K562 (cell line): ENCODE results near the gene ZBED4.

ENCODE experiments used
- JUN ChIP-seq, 2 experiments: sonication (generic) in 1 of 2; formaldehyde crosslinking in 1 of 2; IDR thresholded peaks; 2 replicates each; pipeline versions ENCODE4 v1.6.1 to v1.8.0; 2012 to 2022; ENCODE audit warnings: borderline replicate concordance in 2 of 2, mild to moderate bottlenecking in 2 of 2, improper control_type of control experiment in 1 of 2, low read depth in 1 of 2, low read length in 1 of 2, missing genetic modification reagents in 1 of 2
- MED1 ChIP-seq: sonication (generic); formaldehyde crosslinking; IDR thresholded peaks from 2 replicates; pipeline ENCODE4 v1.8.1; 2023; ENCODE audit warnings: missing genetic modification reagents, borderline replicate concordance
- POLR2AphosphoS5 ChIP-seq: IDR thresholded peaks from 2 replicates; pipeline ENCODE4 v1.6.1; 2011; ENCODE audit warnings: mild to moderate bottlenecking, low read depth, low read length, moderate library complexity; ENCODE audit not compliant: control insufficient read depth, insufficient read depth
- ZNF586 ChIP-seq: fragments of 450-650 bp; formaldehyde crosslinking; conservative IDR thresholded peaks from 2 replicates; pipeline ENCODE4 v1.4.0; 2020; ENCODE audit warnings: mild to moderate bottlenecking, moderate library complexity
- ZSCAN29 ChIP-seq: fragments of 450-650 bp; IDR thresholded peaks from 2 replicates; pipeline ENCODE4 v1.6.1; 2017
- TF ChIP-seq, protein P1 (sequence below), 3 experiments: IDR thresholded peaks in 2 of 3; conservative IDR thresholded peaks in 1 of 3; 2 replicates each; pipeline ENCODE4 v1.5.1; 2011 to 2012; ENCODE audit warnings: low read length in 3 of 3, mild to moderate bottlenecking in 3 of 3, control low read depth in 2 of 3, improper control_type of control experiment in 1 of 3, inconsistent platforms in 1 of 3, low read depth in 1 of 3, mixed read lengths in 1 of 3, moderate library complexity in 1 of 3; ENCODE audit not compliant: insufficient read depth in 2 of 3

DNA sequence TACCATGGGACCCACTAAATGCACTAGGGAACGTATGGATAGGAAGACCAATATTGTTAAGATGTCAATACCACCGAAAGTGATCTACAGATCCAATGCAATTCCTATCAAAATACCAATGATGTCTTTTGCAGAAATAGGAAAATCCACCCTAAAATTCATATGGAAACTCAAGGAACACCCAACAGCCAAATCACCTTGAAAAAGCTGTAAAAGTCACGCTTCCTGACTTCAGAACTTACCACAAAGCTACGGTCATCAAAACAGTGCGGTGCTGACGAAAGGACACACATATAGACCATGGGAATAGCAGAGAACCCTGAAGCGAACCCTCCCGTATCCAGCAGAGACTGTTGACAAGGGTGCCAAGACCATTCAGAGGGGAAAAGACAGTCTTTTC lies 46.5 kb upstream of the ZBED4 start:
- TF ChIP-seq, protein P1, sequence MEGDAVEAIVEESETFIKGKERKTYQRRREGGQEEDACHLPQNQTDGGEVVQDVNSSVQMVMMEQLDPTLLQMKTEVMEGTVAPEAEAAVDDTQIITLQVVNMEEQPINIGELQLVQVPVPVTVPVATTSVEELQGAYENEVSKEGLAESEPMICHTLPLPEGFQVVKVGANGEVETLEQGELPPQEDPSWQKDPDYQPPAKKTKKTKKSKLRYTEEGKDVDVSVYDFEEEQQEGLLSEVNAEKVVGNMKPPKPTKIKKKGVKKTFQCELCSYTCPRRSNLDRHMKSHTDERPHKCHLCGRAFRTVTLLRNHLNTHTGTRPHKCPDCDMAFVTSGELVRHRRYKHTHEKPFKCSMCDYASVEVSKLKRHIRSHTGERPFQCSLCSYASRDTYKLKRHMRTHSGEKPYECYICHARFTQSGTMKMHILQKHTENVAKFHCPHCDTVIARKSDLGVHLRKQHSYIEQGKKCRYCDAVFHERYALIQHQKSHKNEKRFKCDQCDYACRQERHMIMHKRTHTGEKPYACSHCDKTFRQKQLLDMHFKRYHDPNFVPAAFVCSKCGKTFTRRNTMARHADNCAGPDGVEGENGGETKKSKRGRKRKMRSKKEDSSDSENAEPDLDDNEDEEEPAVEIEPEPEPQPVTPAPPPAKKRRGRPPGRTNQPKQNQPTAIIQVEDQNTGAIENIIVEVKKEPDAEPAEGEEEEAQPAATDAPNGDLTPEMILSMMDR (IDR thresholded peaks at IDR 0.05 in 2 of 3, conservative IDR thresholded peaks at IDR 0.05 in 1 of 3; ENCODE audit: insufficient read depth in 2 of 3, low read depth in 1 of 3, low read length in 3 of 3), result no peak
- TF ChIP-seq JUN (IDR thresholded peaks at IDR 0.05; ENCODE audit: borderline replicate concordance, low read depth, low read length) (no peak), JUN (CRISPR knock-in tag; IDR thresholded peaks at IDR 0.05; ENCODE audit: borderline replicate concordance) (no peak), ZNF586 (CRISPR knock-in tag) (no peak), MED1 (no peak), ZSCAN29 (no peak), POLR2AphosphoS5 (no peak)
